Spinal cord (tissue), 10 donors: ENCODE data around the gene DTX3L. TPM values are rescaled to one million over a fixed set of nuclear protein-coding genes. Genes with fewer than 3 reads are reported as not detected.

Experiments used
- DNase-seq, 6 donors: peaks; one replicate each; pipeline versions ENCODE4 v3.0.0 to v3.0.0-alpha.2; 2013 to 2015; ENCODE audit warnings: low spot score in 6 of 6, low read depth in 4 of 6
- H3K27ac ChIP-seq: one replicate; pipeline ENCODE4 v1.5.1; 2013; ENCODE audit warnings: low read depth, low read length, control low read depth
- H3K27me3 ChIP-seq: one replicate; pipeline ENCODE4 v1.6.1; 2013; ENCODE audit warnings: low read length; ENCODE audit not compliant: control insufficient read depth, insufficient read depth
- H3K36me3 ChIP-seq: one replicate; pipeline ENCODE4 v1.6.1; 2013; ENCODE audit warnings: low read length; ENCODE audit not compliant: control insufficient read depth, insufficient read depth
- H3K4me1 ChIP-seq: one replicate; pipeline ENCODE4 v1.6.1; 2013; ENCODE audit warnings: low read length; ENCODE audit not compliant: control insufficient read depth, insufficient read depth
- H3K4me3 ChIP-seq: one replicate; pipeline ENCODE4 v1.5.1; 2013; ENCODE audit warnings: low read depth, low read length, control low read depth
- H3K9me3 ChIP-seq: one replicate; pipeline ENCODE4 v1.6.1; 2013; ENCODE audit warnings: low read length; ENCODE audit not compliant: control insufficient read depth, insufficient read depth
- WGBS: methylation state at CpG from one replicate; pipeline ENCODE4 v1.1.5; 2013; ENCODE audit warnings: missing lambda C conversion rate; ENCODE audit not compliant: insufficient coverage; 5-methylcytosine and 5-hydroxymethylcytosine counted together
- polyA plus RNA-seq, 2 donors: library from polyadenylated mRNA; unstranded; fragments of 120-200 nt; gene quantifications; one replicate each; pipeline ENCODE4 v1.2.1, GENCODE V29; 2013; ENCODE audit not compliant: insufficient read length in 2 of 2
- total RNA-seq, 2 donors: library from RNA; depleted of rRNA in 1 of 2; stranded (reverse); fragments of 120-200 nt in 1 of 2; fragments of >200 nt in 1 of 2; gene quantifications; one replicate each; pipeline versions ENCODE4 v1.2.3 to v1.2.4, GENCODE V29; 2013 to 2014
- donor health status: healthy.

The DTX3L gene
- total and polyA plus RNA-seq, 4 donors = 6.8 to 13.4 (median 10.6) TPM

DNA sequence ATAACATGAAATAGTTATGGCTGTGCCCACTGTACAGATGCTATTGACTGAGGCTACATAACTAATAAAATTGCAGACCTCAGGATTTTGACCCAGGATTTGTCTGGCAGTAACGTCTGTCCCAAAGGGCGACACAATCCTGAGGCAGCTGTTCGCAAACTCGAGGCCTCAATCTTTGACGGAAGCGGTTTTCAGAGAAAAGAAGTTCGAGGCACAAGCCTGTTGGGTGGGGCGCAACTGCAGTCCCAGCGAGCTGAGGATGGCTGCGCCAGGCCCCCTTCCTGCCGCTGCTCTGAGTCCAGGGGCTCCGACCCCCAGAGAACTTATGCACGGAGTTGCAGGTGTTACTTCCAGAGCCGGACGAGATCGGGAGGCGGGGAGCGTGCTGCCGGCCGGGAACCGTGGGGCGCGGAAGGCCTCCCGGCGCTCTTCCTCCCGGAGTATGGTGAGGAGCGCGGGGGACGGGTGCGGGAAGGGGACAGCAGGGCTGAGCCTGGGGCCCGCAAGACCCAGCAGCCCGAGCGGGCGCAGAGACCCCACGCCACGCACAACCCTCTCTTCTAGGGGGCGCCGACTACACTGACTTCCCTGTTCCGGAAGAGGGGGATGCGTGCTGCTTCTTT, 13.4 kb downstream of the DTX3L start, which contains the start of gene PARP15:
Gene PARP15 (plus strand): TSS at position 242 of the 623 bp plus-strand sequence. CDS start 18 bp downstream, at position 260.
- peak within 1 kb of the TSS; percentile 31 for H3K4me3 ChIP-seq
- 10% methylated on average over 27 of the region's 40 CpGs for WGBS
- DNase-seq = no peak
- H3K9me3 ChIP-seq = peaks cover 8% of the 10 kb centered on the region
- peaks cover 6% of the 10 kb centered on the region for H3K27me3 ChIP-seq
- no peak within 1 kb of the TSS for H3K27ac ChIP-seq
- no peaks in the 10 kb centered on the region for H3K36me3 ChIP-seq
- peaks cover 6% of the 10 kb centered on the region for H3K4me1 ChIP-seq

DNA sequence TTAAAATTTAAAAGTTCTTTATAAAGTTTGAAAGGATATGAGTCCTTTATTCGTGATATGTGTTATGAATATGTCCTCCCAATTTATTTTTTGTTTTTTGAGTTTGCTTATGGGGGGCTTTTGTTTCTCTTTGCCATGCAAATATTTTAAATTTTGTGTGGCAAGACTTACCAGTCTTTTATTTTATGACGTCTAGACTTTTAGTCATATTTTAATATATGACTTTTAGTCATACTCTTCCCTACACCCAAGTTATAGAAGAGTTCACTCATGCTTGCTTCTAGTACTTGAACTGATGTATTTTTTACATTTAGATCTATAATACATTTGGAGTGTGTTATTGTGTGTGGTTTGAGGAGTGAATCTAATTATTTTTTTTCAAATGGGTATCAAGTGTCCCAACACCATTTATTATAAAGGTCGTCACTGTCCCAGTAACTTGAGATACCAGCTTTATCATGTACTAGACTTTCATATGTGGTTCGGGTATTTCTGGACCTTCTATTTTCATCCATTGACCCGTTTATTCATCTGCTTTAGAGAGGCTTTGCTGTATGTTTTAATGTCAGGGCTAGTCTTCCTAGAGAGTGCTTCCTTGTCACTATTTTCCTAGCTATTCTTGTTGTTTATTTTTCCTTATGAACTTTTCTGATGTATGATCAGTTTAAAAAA, 14.1 kb downstream of the DTX3L start:
- Histone ChIP-seq H3K27me3 (peaks cover 6% of the 10 kb centered on the region), H3K4me1 (peaks cover 6% of the 10 kb centered on the region), H3K4me3 (no peak overlapping the region), H3K9me3 (peaks cover 8% of the 10 kb centered on the region), H3K36me3 (no peaks in the 10 kb centered on the region), H3K27ac (no peak overlapping the region)
- no CpG with 5 or more reads among the region's 5 CpGs for WGBS
- no peak for DNase-seq

- Histone ChIP-seq H3K36me3 (no peaks in the 10 kb centered on the region), H3K9me3 (peaks cover 11% of the 10 kb centered on the region), H3K27ac (no peak overlapping the region), H3K27me3 (peaks cover 6% of the 10 kb centered on the region), H3K4me3 (no peak overlapping the region), H3K4me1 (peaks cover 6% of the 10 kb centered on the region)
- WGBS = no CpG with 5 or more reads among the region's 3 CpGs
- no peak for DNase-seq
Observed at GRCh38 chr3:122580470-122580869, 16.3 kb downstream of the DTX3L start.

GRCh38 chr3:122581622-122582021, 17.5 kb downstream of the DTX3L start:
- Histone ChIP-seq H3K9me3 (peaks cover 11% of the 10 kb centered on the region), H3K27ac (no peak overlapping the region), H3K4me3 (no peak overlapping the region), H3K4me1 (peaks cover 6% of the 10 kb centered on the region), H3K36me3 (no peaks in the 10 kb centered on the region), H3K27me3 (peaks cover 6% of the 10 kb centered on the region)
- no peak for DNase-seq
- no CpG with 5 or more reads among the region's 2 CpGs for WGBS

GRCh38 chr3:122582390-122582789, 18.3 kb downstream of the DTX3L start:
- DNase-seq = no peak
- Histone ChIP-seq H3K4me1 (peaks cover 5% of the 10 kb centered on the region), H3K27me3 (peaks cover 6% of the 10 kb centered on the region), H3K4me3 (no peak overlapping the region), H3K36me3 (no peaks in the 10 kb centered on the region), H3K9me3 (peaks cover 11% of the 10 kb centered on the region), H3K27ac (no peak overlapping the region)
- no CpG with 5 or more reads among the region's 1 CpG for WGBS

- H3K27me3 ChIP-seq = no peaks in the 10 kb centered on the region
- H3K9me3 ChIP-seq = peaks cover 11% of the 10 kb centered on the region
- no peak overlapping the region for H3K27ac ChIP-seq
- H3K4me1 ChIP-seq = no peaks in the 10 kb centered on the region
- WGBS = no CpG with 5 or more reads among the region's 1 CpG
- no peaks in the 10 kb centered on the region for H3K36me3 ChIP-seq
- DNase-seq = no peak
- H3K4me3 ChIP-seq = no peak overlapping the region
Observed at GRCh38 chr3:122586098-122586497, 22.0 kb downstream of the DTX3L start.

- Histone ChIP-seq H3K36me3 (no peaks in the 10 kb centered on the region), H3K4me3 (no peak overlapping the region), H3K9me3 (peaks cover 7% of the 10 kb centered on the region), H3K4me1 (no peaks in the 10 kb centered on the region), H3K27me3 (no peaks in the 10 kb centered on the region), H3K27ac (no peak overlapping the region)
- no peak for DNase-seq
Observed at GRCh38 chr3:122586773-122587485, 22.8 kb downstream of the DTX3L start.

GRCh38 chr3:122587572-122587971, 23.4 kb downstream of the DTX3L start:
- WGBS = no CpG with 5 or more reads among the region's 2 CpGs
- Histone ChIP-seq H3K27me3 (no peaks in the 10 kb centered on the region), H3K4me3 (no peak overlapping the region), H3K36me3 (no peaks in the 10 kb centered on the region), H3K27ac (no peak overlapping the region), H3K9me3 (peaks cover 3% of the 10 kb centered on the region), H3K4me1 (no peaks in the 10 kb centered on the region)
- no peak for DNase-seq

DNA sequence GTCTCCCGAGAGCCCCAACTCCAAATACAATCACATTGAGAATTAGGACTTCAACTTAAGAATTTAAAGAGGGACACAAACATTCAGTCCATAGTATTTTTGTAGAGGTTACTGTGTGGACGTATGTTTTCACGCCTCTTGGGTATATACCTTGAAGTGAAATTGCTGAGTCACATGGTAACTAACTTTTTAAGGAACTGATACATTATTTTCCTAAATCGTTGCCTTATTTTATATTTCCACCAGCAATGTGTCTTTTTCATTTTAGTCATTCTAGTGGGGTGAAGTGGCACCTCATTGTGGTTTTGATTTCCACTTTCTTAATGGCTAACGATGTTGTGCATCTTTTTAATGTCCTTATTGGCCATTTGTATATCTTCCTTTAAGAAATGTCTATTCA, 25.2 kb downstream of the DTX3L start:
- Histone ChIP-seq H3K9me3 (no peaks in the 10 kb centered on the region), H3K36me3 (no peaks in the 10 kb centered on the region), H3K4me3 (no peak overlapping the region), H3K4me1 (no peaks in the 10 kb centered on the region), H3K27me3 (no peaks in the 10 kb centered on the region), H3K27ac (no peak overlapping the region)
- WGBS = no CpG with 5 or more reads among the region's 5 CpGs
- DNase-seq = no peak
